Endodermal cell (in vitro differentiated cells): Measurements from ENCODE around the gene ZNF512. TPM values are rescaled to one million over a fixed set of nuclear protein-coding genes. Genes with fewer than 3 reads are reported as not detected.
A peak's percentile ranks its signal among the peaks of the same experiment; 100 is the strongest.
"Not testable (repeated sequence)": the region's sequence is repeated elsewhere in the genome, so short reads cannot be mapped to it uniquely, and the experiment has no call there.

ENCODE experiments used
- DNase-seq: peaks from one replicate; pipeline ENCODE4 v3.0.0-alpha.2; 2017
- H3K27ac ChIP-seq: 2 replicates; pipeline ENCODE4 v1.5.1; 2013; ENCODE audit warnings: mild to moderate bottlenecking, low read depth, low read length, moderate library complexity
- H3K27me3 ChIP-seq: 2 replicates; pipeline ENCODE4 v1.6.1; 2013; ENCODE audit warnings: mild to moderate bottlenecking, low read length, moderate library complexity; ENCODE audit not compliant: insufficient read depth, control insufficient read depth, poor library complexity, severe bottlenecking
- H3K36me3 ChIP-seq: 2 replicates; pipeline ENCODE4 v1.7.0; 2013; ENCODE audit warnings: mild to moderate bottlenecking, low read length, moderate library complexity; ENCODE audit not compliant: control insufficient read depth, insufficient read depth
- H3K4me1 ChIP-seq: one replicate; pipeline ENCODE4 v1.7.0; 2013; ENCODE audit warnings: low read length; ENCODE audit not compliant: control insufficient read depth, insufficient read depth
- H3K4me3 ChIP-seq: 2 replicates; pipeline ENCODE4 v1.5.1; 2013; ENCODE audit warnings: mild to moderate bottlenecking, low read length, moderate library complexity
- H3K9ac ChIP-seq: 2 replicates; pipeline ENCODE4 v1.6.1; 2013; ENCODE audit warnings: mild to moderate bottlenecking, low read length, moderate library complexity; ENCODE audit not compliant: poor library complexity, severe bottlenecking; ENCODE audit errors: extremely low read depth
- H3K9me3 ChIP-seq: 2 replicates; pipeline ENCODE4 v1.6.1; 2013; ENCODE audit warnings: mild to moderate bottlenecking, low read length, moderate library complexity; ENCODE audit not compliant: control insufficient read depth
- H3K27ac Mint-ChIP-seq: 2 replicates; pipeline ENCODE4 v1.8.0; 2020; ENCODE audit warnings: mixed read lengths
- H3K27me3 Mint-ChIP-seq: 2 replicates; pipeline ENCODE4 v1.8.0; 2021; ENCODE audit warnings: mild to moderate bottlenecking, mixed read lengths; ENCODE audit not compliant: insufficient read depth
- H3K36me3 Mint-ChIP-seq: 2 replicates; pipeline ENCODE4 v1.8.0; 2020; ENCODE audit warnings: low read depth, mixed read lengths
- H3K4me1 Mint-ChIP-seq: 2 replicates; pipeline ENCODE4 v1.8.0; 2020; ENCODE audit warnings: mixed read lengths
- H3K4me3 Mint-ChIP-seq: 2 replicates; pipeline ENCODE4 v1.8.0; 2020; ENCODE audit warnings: mild to moderate bottlenecking, moderate library complexity, mixed read lengths
- H3K9me3 Mint-ChIP-seq: 2 replicates; pipeline ENCODE4 v1.8.0; 2020; ENCODE audit warnings: mild to moderate bottlenecking, mixed read lengths
- CTCF ChIP-seq: fragments of 200-600 bp; sonication (generic); conservative IDR thresholded peaks from 2 replicates; pipeline ENCODE4 v1.5.0; 2021; ENCODE audit warnings: antibody characterized with exemption, mild to moderate bottlenecking
- WGBS, 2 experiments: methylation state at CpG; one replicate each; pipeline versions ENCODE4 v1.1.5 to v1.1.7; 2013; ENCODE audit warnings: missing lambda C conversion rate in 2 of 2, mixed read lengths in 1 of 2; ENCODE audit not compliant: insufficient coverage in 1 of 2, insufficient read length in 1 of 2; 5-methylcytosine and 5-hydroxymethylcytosine counted together
- total RNA-seq, 2 donors: library from RNA; stranded (reverse); fragmentation: NEBNext Ultra II Directional in 1 of 2; extraction: Animal tissue kit (Norgen Biotek cat#: 25700) in 1 of 2; gene quantifications; 2 replicates in 1 of 2; 3 replicates in 1 of 2; pipeline ENCODE4 v1.2.1, GENCODE V29; 2021

The ZNF512 gene
- total RNA-seq, 2 donors from 2014 or later = 29.3 to 36.7 TPM

- DNase-seq = no peak
- whole genome bisulfite sequencing, 2 experiments = 79% methylated on average over 1 of the region's 1 CpG; no CpG with 5 or more reads in 1 of the 2 experiments
- Histone ChIP-seq H3K9ac (no peak overlapping the region), H3K4me1 (no peaks in the 10 kb centered on the region), H3K27me3 (no peaks in the 10 kb centered on the region), H3K36me3 (peaks cover 74% of the 10 kb centered on the region), H3K4me3 (no peak overlapping the region), H3K27ac (no peak overlapping the region), H3K9me3 (no peaks in the 10 kb centered on the region)
- Mint-ChIP-seq H3K36me3 (peaks cover 55% of the 10 kb centered on the region), H3K4me1 (no peaks in the 10 kb centered on the region), H3K27ac (no peak overlapping the region), H3K9me3 (no peaks in the 10 kb centered on the region), H3K27me3 (no peaks in the 10 kb centered on the region), H3K4me3 (no peak overlapping the region)
- TF ChIP-seq CTCF = peak; percentile 63
Observed at GRCh38 chr2:27621524-27621923, 38.7 kb downstream of the ZNF512 start.

- H3K4me3 Mint-ChIP-seq = no peak overlapping the region
- H3K4me1 Mint-ChIP-seq = peaks cover 1% of the 10 kb centered on the region
- WGBS, 2 experiments = 50 to 76% methylated on average over 2 to 3 of the region's 3 CpGs
- no peak for TF ChIP-seq CTCF
- H3K36me3 Mint-ChIP-seq = peaks cover 41% of the 10 kb centered on the region
- no peaks in the 10 kb centered on the region for H3K27me3 ChIP-seq
- H3K27ac Mint-ChIP-seq = peak overlapping the region; percentile 62
- no peak for DNase-seq
- H3K9me3 Mint-ChIP-seq = no peaks in the 10 kb centered on the region
- no peaks in the 10 kb centered on the region for H3K27me3 Mint-ChIP-seq
- H3K36me3 ChIP-seq = peaks cover 59% of the 10 kb centered on the region
- H3K9ac ChIP-seq = no peak overlapping the region
- no peaks in the 10 kb centered on the region for H3K4me1 ChIP-seq
- no peak overlapping the region for H3K27ac ChIP-seq
- H3K9me3 ChIP-seq = no peaks in the 10 kb centered on the region
- H3K4me3 ChIP-seq = no peak overlapping the region
Observed at GRCh38 chr2:27622921-27623384, 40.1 kb downstream of the ZNF512 start.

- no peak for DNase-seq
- H3K27ac Mint-ChIP-seq = no peak overlapping the region
- Histone ChIP-seq H3K27me3 (no peaks in the 10 kb centered on the region), H3K4me3 (no peak overlapping the region), H3K4me1 (no peaks in the 10 kb centered on the region), H3K36me3 (peaks cover 48% of the 10 kb centered on the region), H3K9ac (no peak overlapping the region), H3K27ac (no peak overlapping the region), H3K9me3 (no peaks in the 10 kb centered on the region)
- TF ChIP-seq CTCF = no peak
- peaks cover 28% of the 10 kb centered on the region for H3K36me3 Mint-ChIP-seq
- H3K4me3 Mint-ChIP-seq = no peak overlapping the region
- H3K9me3 Mint-ChIP-seq = no peaks in the 10 kb centered on the region
- H3K4me1 Mint-ChIP-seq = peaks cover 11% of the 10 kb centered on the region
- no peaks in the 10 kb centered on the region for H3K27me3 Mint-ChIP-seq
Observed at GRCh38 chr2:27624943-27625342, 42.1 kb downstream of the ZNF512 start.

- not testable (repeated sequence) for H3K27me3 Mint-ChIP-seq, H3K27ac ChIP-seq, H3K27ac Mint-ChIP-seq, H3K9me3 Mint-ChIP-seq, H3K4me3 Mint-ChIP-seq, H3K9me3 ChIP-seq, H3K4me1 ChIP-seq, H3K9ac ChIP-seq, H3K4me3 ChIP-seq, H3K27me3 ChIP-seq, DNase-seq
- WGBS, 2 experiments = 89% methylated on average over 1 of the region's 1 CpG; no CpG with 5 or more reads in 1 of the 2 experiments
- Mint-ChIP-seq H3K36me3 (peaks cover 28% of the 10 kb centered on the region), H3K4me1 (peaks cover 11% of the 10 kb centered on the region)
- peaks cover 45% of the 10 kb centered on the region for H3K36me3 ChIP-seq
Observed at GRCh38 chr2:27626323-27626722, 43.5 kb downstream of the ZNF512 start.

- H3K36me3 ChIP-seq = peaks cover 45% of the 10 kb centered on the region
- H3K27me3 ChIP-seq, DNase-seq, H3K27ac ChIP-seq, H3K4me1 ChIP-seq, H3K9me3 Mint-ChIP-seq, H3K4me3 ChIP-seq, H3K4me3 Mint-ChIP-seq, H3K27me3 Mint-ChIP-seq, H3K9me3 ChIP-seq, H3K9ac ChIP-seq: not testable (repeated sequence)
- Mint-ChIP-seq H3K4me1 (peaks cover 11% of the 10 kb centered on the region), H3K27ac (peak overlapping the region; percentile 0), H3K36me3 (peaks cover 31% of the 10 kb centered on the region)
- 83 to 84% methylated on average over 3 of the region's 3 CpGs for WGBS, 2 experiments
Observed at GRCh38 chr2:27626921-27627320, 44.1 kb downstream of the ZNF512 start.
